SH-SY5Y (cell line): ENCODE data around the gene TM2D3.

Experiments used
- GATA2 ChIP-seq: IDR thresholded peaks from 2 replicates; pipeline ENCODE4 v1.6.1; 2011; ENCODE audit warnings: mild to moderate bottlenecking, low read depth, low read length
- GATA3 ChIP-seq: IDR thresholded peaks from 2 replicates; pipeline ENCODE4 v1.6.1; 2011; ENCODE audit warnings: low read depth, mild to moderate bottlenecking, low read length, moderate library complexity

DNA sequence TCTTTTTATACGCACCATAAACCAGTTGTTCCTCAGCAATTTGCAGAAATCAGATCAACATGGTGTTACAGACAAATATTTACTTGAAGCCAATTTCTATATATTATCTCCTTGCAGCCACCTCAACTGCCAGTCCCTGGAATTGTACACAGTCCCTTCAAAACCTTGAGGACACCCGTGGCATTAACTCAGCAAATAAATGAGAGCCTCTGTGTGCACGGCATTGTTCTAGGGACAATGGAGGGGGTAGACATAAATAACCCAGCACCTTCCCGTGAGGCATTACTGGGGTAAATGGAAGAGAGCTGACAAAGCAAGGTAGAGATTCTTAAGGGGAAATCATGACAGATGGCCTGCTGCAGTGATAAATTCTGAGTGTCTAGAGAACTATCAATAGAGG lies 12.5 kb downstream of the TM2D3 start:
- no peak for TF ChIP-seq GATA2
- TF ChIP-seq GATA3 = no peak
